Measurements from ENCODE around the gene SPSB3. TPM values are rescaled to one million over a fixed set of nuclear protein-coding genes. Genes with fewer than 3 reads are reported as not detected.
A peak's percentile ranks its signal among the peaks of the same experiment; 100 is the strongest.

SPSB3 gene
- total and polyA plus RNA-seq, 2 of the 13 experiments (the other 11 are each of a cell fraction or from before 2014, with no cell fraction given) = 13.2 to 21.9 TPM

GRCh38 chr16:1773703-1774447, 8.5 kb downstream of the SPSB3 start (continued):
- TF ChIP-seq HES4 (CRISPR knock-in tag; IDR thresholded peaks at IDR 0.05; ENCODE audit: borderline replicate concordance) (peak; percentile 55; the same call in 1 of the 2 replicates), ZNF670 (CRISPR knock-in tag; IDR thresholded peaks at IDR 0.05; ENCODE audit: borderline replicate concordance) (0 out of 2 replicates have a peak, but pooled peaks have one; percentile 6), ZNF441 (CRISPR knock-in tag; IDR thresholded peaks at IDR 0.05; ENCODE audit: borderline replicate concordance) (0 out of 2 replicates have a peak, but pooled peaks have one; percentile 17)

- in situ Hi-C loops (cut with HindIII; ENCODE audit: extremely low pct_ligation_motif_present, low pct_unique_long_range_greater_than_20kb) = no loop called here
- CTCF ChIA-PET (ENCODE audit: low intra/inter-chr PET ratio, low total read pairs) = interaction anchor here (1.8 to 2.2 kb wide), 2 partner anchors 40 to 51 kb away, joined by 9 to 11 read pairs; no protein-coding TSS in a partner anchor
- TF ChIP-seq NFIC (IDR thresholded peaks at IDR 0.05; ENCODE audit: low read length) (no peak), ZNF891 (CRISPR knock-in tag; IDR thresholded peaks at IDR 0.05) (no peak), ZNF430 (CRISPR knock-in tag; IDR thresholded peaks at IDR 0.05) (peak; percentile 71), ZNF10 (CRISPR knock-in tag; IDR thresholded peaks at IDR 0.05; ENCODE audit: borderline replicate concordance, low read depth) (no peak), SRSF9 (IDR thresholded peaks at IDR 0.05; ENCODE audit: borderline replicate concordance, insufficient read depth, low read depth, low read length, poor library complexity, severe bottlenecking) (no peak), EP300 (IDR thresholded peaks at IDR 0.05; ENCODE audit: low read depth in 2 of 2, low read length in 2 of 2) (peak in 1 of 2 experiments; percentile 21; a peak in 1 of 4 replicates), EP300 (CRISPR knock-in tag; IDR thresholded peaks at IDR 0.05; ENCODE audit: borderline replicate concordance) (no peak), PHF5A (CRISPR knock-in tag; IDR thresholded peaks at IDR 0.05; ENCODE audit: low read depth, unreplicated experiment) (peak; percentile 89), PTBP1 (IDR thresholded peaks at IDR 0.05; ENCODE audit: low read depth, low read length, poor library complexity, severe bottlenecking) (no peak), ZNF800 (CRISPR knock-in tag; IDR thresholded peaks at IDR 0.05) (peak; percentile 83; the same call in 1 of the 2 replicates), MAFG (CRISPR knock-in tag; IDR thresholded peaks at IDR 0.05) (no peak), AGO2 (optimal IDR thresholded peaks at IDR 0.05; ENCODE audit: low read depth, low read length) (peak; percentile 87), ZSCAN25 (CRISPR knock-in tag; IDR thresholded peaks at IDR 0.05) (peak; percentile 97), ZNF224 (CRISPR knock-in tag; IDR thresholded peaks at IDR 0.05) (peak; percentile 81), CENPX (CRISPR knock-in tag; IDR thresholded peaks at IDR 0.05) (no peak), REPIN1 (CRISPR knock-in tag; IDR thresholded peaks at IDR 0.05; ENCODE audit: borderline replicate concordance, low read depth) (peak; percentile 94)
Observed at GRCh38 chr16:1772908-1773702, 9.3 kb downstream of the SPSB3 start, which contains the start of gene MRPS34. Gene MRPS34, minus strand, starts transcription at chr16:1773134. Its CDS starts 15 bp downstream, at chr16:1773119.

More at GRCh38 chr16:1772908-1773702, 9.3 kb downstream of the SPSB3 start, which contains the start of gene MRPS34:
- H3K4me3 ChIP-seq (replicated peaks in 1 of 3; ENCODE audit: insufficient read depth in 1 of 3, low read depth in 2 of 3, low read length in 3 of 3) = peak within 1 kb of the TSS; percentile 94 to 96 (median 95)
- no peak within 1 kb of the TSS for H2AFZ ChIP-seq (ENCODE audit: low read length)
- DNase-seq (ENCODE audit: low spot score) (peak; percentile 78), ATAC-seq (peak; percentile 70), FAIRE-seq (no peak)
- H3K9me3 ChIP-seq (ENCODE audit: low read length) = no peaks in the 10 kb centered on the region
- intact Hi-C loops (cut with micrococcal nuclease; ENCODE audit: unreplicated experiment) = loop anchor here (5.0 kb wide), 1 partner anchor 39 kb away; no protein-coding TSS in a partner anchor
- H3K27me3 ChIP-seq (ENCODE audit: control insufficient read depth in 1 of 2, insufficient read depth in 2 of 2, low read length in 2 of 2) = no peaks in the 10 kb centered on the region; a peak in 2 of 5 replicates
- H3K4me2 ChIP-seq (ENCODE audit: low read depth, low read length) = peak within 1 kb of the TSS; percentile 91
- H3K9ac ChIP-seq (ENCODE audit: insufficient read depth, low read depth, low read length) = peak within 1 kb of the TSS; percentile 99
- H3K27ac ChIP-seq (ENCODE audit: extremely low read length, insufficient read depth, low read length) = peak within 1 kb of the TSS; percentile 90
- H4K20me1 ChIP-seq (ENCODE audit: insufficient read depth, low read length) = no peaks in the 10 kb centered on the region
- H3K36me3 ChIP-seq (replicated peaks in 1 of 2; ENCODE audit: control insufficient read depth in 1 of 2, insufficient read depth in 2 of 2, low read length in 2 of 2) = peaks cover 6 to 22% of the 10 kb centered on the region in 2 experiments; a peak in 4 of 5 replicates
- POLR2A ChIA-PET = interaction anchor here (0.8 to 1.9 kb wide), 14 partner anchors 10 to 192 kb away, joined by 3 to 38 read pairs (median 4); partner anchors contain the start of genes FAHD1, HAGH, IGFALS and JPT2
- BruUV-seq (replicated peaks) = TSS peak; percentile 48
- H3K4me1 ChIP-seq (ENCODE audit: insufficient read depth, low read length) = peaks cover 12% of the 10 kb centered on the region
- WGBS (ENCODE audit: low lambda C conversion rate) = 0% methylated on average over 1 of the region's 108 CpGs
- peaks cover 30% of the 10 kb centered on the region for H3K79me2 ChIP-seq (ENCODE audit: insufficient read depth, low read length)

All from HepG2 (cell line).